Heart right ventricle (tissue), 16 donors: Measurements from ENCODE around the gene TCF7. TPM values are rescaled to one million over a fixed set of nuclear protein-coding genes. Genes with fewer than 3 reads are reported as not detected.

Experiments
- ATAC-seq, 8 donors: fragments of 200-7000 bp; cut with Tn5 transposase; one replicate each; pipeline ENCODE4 v1.9.1; 2020; ENCODE audit warnings: mild to moderate bottlenecking in 8 of 8, moderate library complexity in 8 of 8, moderate number of reproducible peaks in 1 of 8
- DNase-seq, 2 donors: peaks; one replicate each; pipeline ENCODE4 v3.0.0-alpha.2; 2020
- H3K27ac ChIP-seq, 10 donors: fragments of 200-600 bp; sonication (generic) in 2 of 10; one replicate each; pipeline versions ENCODE4 v1.5.0 to v1.8.0; 2020 to 2022; ENCODE audit warnings: mild to moderate bottlenecking in 3 of 10
- H3K27me3 ChIP-seq, 7 donors: fragments of 200-600 bp; one replicate each; pipeline ENCODE4 v1.8.0; 2021 to 2022; ENCODE audit warnings: mild to moderate bottlenecking in 2 of 7
- H3K36me3 ChIP-seq, 9 donors: fragments of 200-600 bp; sonication (generic) in 1 of 9; one replicate each; pipeline versions ENCODE4 v1.5.0 to v1.8.0; 2020 to 2022; ENCODE audit warnings: mild to moderate bottlenecking in 2 of 9
- H3K4me1 ChIP-seq, 9 donors: fragments of 200-600 bp; sonication (generic) in 1 of 9; one replicate each; pipeline versions ENCODE4 v1.5.0 to v1.8.0; 2020 to 2022; ENCODE audit warnings: mild to moderate bottlenecking in 4 of 9
- H3K4me3 ChIP-seq, 10 donors: fragments of 200-600 bp; sonication (generic) in 2 of 10; one replicate each; pipeline versions ENCODE4 v1.5.0 to v1.8.0; 2020 to 2022; ENCODE audit warnings: mild to moderate bottlenecking in 7 of 10, moderate library complexity in 2 of 10
- H3K9me3 ChIP-seq, 11 donors: fragments of 200-600 bp in 10 of 11; sonication (generic) in 2 of 11; one replicate each; pipeline versions ENCODE4 v1.5.0 to v1.8.0; 2013 to 2022; ENCODE audit warnings: mild to moderate bottlenecking in 2 of 11, control low read depth in 1 of 11, moderate library complexity in 1 of 11
- CTCF ChIP-seq, 9 donors: fragments of 200-600 bp; sonication (generic) in 2 of 9; IDR thresholded peaks; one replicate each; pipeline versions ENCODE4 v1.5.0 to v1.8.0; 2021 to 2022; ENCODE audit warnings: antibody characterized with exemption in 9 of 9, mild to moderate bottlenecking in 5 of 9, moderate library complexity in 1 of 9
- WGBS, 2 donors: extraction: QIAGEN DNeasy Blood & Tissue Kit; methylation state at CpG; one replicate each; pipeline ENCODE4 v1.1.7; 2013; ENCODE audit warnings: inconsistent platforms in 1 of 2; 5-methylcytosine and 5-hydroxymethylcytosine counted together
- intact Hi-C, 10 donors: fragments of 100-400 bp; cut with DNase I; formaldehyde crosslinking; loops; one replicate each; pipeline versions ENCODE4 v1.11.1 to v1.14.2; 2022
- polyA plus RNA-seq, 2 donors: library from polyadenylated mRNA; stranded (reverse); fragments of 200-250 nt; gene quantifications; one replicate each; pipeline ENCODE4 v1.2.3, GENCODE V29; 2013
- total RNA-seq, 10 donors: library from RNA; stranded (reverse); fragmentation: NEBNext Ultra II Directional in 3 of 10; extraction: Animal tissue kit (Norgen Biotek cat#: 25700) in 3 of 10; gene quantifications; one replicate each; pipeline versions ENCODE4 v1.2.1 to v1.2.4, GENCODE V29; 2021 to 2023
- donor health status: Arrhythmogenic right ventricular cardiomyopathy.
- donor health status: ischemic (EF 13 %, LVEDD 7.1; RV severe dilation, severe dysfunction).
- donor health status: healthy with polysubstance abuse.
- donor health status: DM: no; HTN: yes; CAD: no.
- donor health status: DM: no; HTN: no; CAD: no.
- donor health status: ischemic (EF 25% LVEDD 6.9; RV normal size, moderate dysfunction).
- donor health status: ischemic (EF 25% LVEDD 5.7; RV mildly dilated, moderate dysfunction).
- donor health status: healthy.
- donor health status: DM: yes; HTN: yes; CAD: no.
- donor health status: Ischemic cardiomyopathy.
- donor health status: ischemic (EF 35%, LVEDD 5.7; RV mildly dilated, moderate dysfunction).
- donor health status: nonischemic (EF 11% LVEDD 7.7; RV severe dilation, severe dysfunction).
- donor health status: DM: yes; HTN: yes; CAD: no.
- donor health status: PGD.
- donor health status: ischemic (EF 29% LVEDD 5.4; RV normal size, mild dysfunction).
- donor health status: nonischemic (EF 23%, LVEDD 6.1; RV moderate dilation, normal function).

TCF7 gene
- total and polyA plus RNA-seq, 12 donors, result 0.42 to 5.9 (median 1.9) TPM

- no peak for DNase-seq
- peak in 3 of 8 donors; percentile 2 to 28 (median 12) for ATAC-seq
- peaks cover 0 to 24% (median 0%) of the 10 kb centered on the region in 9 donors for H3K36me3 ChIP-seq
- TF ChIP-seq CTCF (IDR thresholded peaks at IDR 0.05), result no peak
- no peaks in the 10 kb centered on the region for H3K9me3 ChIP-seq
- peak overlapping the region in 6 of 10 donors; percentile 49 to 72 (median 58) for H3K27ac ChIP-seq
- intact Hi-C loops, result no loop called here
- no peak overlapping the region for H3K4me3 ChIP-seq
- no peaks in the 10 kb centered on the region for H3K27me3 ChIP-seq
- H3K4me1 ChIP-seq, result peaks cover 22 to 68% (median 49%) of the 10 kb centered on the region in 9 donors
- 70 to 84% methylated on average over 18 of the region's 18 CpGs for WGBS, 2 donors
These were observed 13.6 kb downstream of the TCF7 start for GRCh38 chr5:134127988-134128647.

- ATAC-seq (no peak), DNase-seq (no peak)
- 84 to 88% methylated on average over 5 of the region's 5 CpGs for WGBS, 2 donors
- H3K4me1 ChIP-seq, result peaks cover 22 to 69% (median 49%) of the 10 kb centered on the region in 9 donors
- H3K4me3 ChIP-seq, result no peak overlapping the region
- peak overlapping the region in 5 of 10 donors; percentile 49 to 72 (median 56) for H3K27ac ChIP-seq
- H3K27me3 ChIP-seq, result no peaks in the 10 kb centered on the region
- intact Hi-C loops, result no loop called here
- no peak for TF ChIP-seq CTCF (IDR thresholded peaks at IDR 0.05)
- H3K9me3 ChIP-seq, result no peaks in the 10 kb centered on the region
- peaks cover 0 to 28% (median 0%) of the 10 kb centered on the region in 9 donors for H3K36me3 ChIP-seq
These were observed 14.1 kb downstream of the TCF7 start for GRCh38 chr5:134128648-134128995.

- Histone ChIP-seq H3K4me1 (peaks cover 22 to 68% (median 44%) of the 10 kb centered on the region in 9 donors), H3K27me3 (no peaks in the 10 kb centered on the region), H3K36me3 (peaks cover 0 to 38% (median 8%) of the 10 kb centered on the region in 9 donors), H3K27ac (peak overlapping the region in 1 of 10 donors; percentile 72), H3K4me3 (peak overlapping the region in 1 of 10 donors; percentile 5), H3K9me3 (no peaks in the 10 kb centered on the region)
- 83% methylated on average over 25 of the region's 25 CpGs for WGBS, 2 donors
- no peak for ATAC-seq
- no peak for TF ChIP-seq CTCF (IDR thresholded peaks at IDR 0.05)
- intact Hi-C loops, result no loop called here
- no peak for DNase-seq
These were observed 15.1 kb downstream of the TCF7 start for GRCh38 chr5:134129411-134130238.

GRCh38 chr5:134130239-134130945 is 15.9 kb downstream of the TCF7 start:
- TF ChIP-seq CTCF (IDR thresholded peaks at IDR 0.05), result no peak
- H3K9me3 ChIP-seq, result no peaks in the 10 kb centered on the region
- H3K27ac ChIP-seq, result peak overlapping the region in 1 of 10 donors; percentile 72
- WGBS, 2 donors, result 90 to 91% methylated on average over 8 of the region's 8 CpGs
- no peak for ATAC-seq
- no peaks in the 10 kb centered on the region for H3K27me3 ChIP-seq
- H3K4me1 ChIP-seq, result peaks cover 15 to 60% (median 37%) of the 10 kb centered on the region in 9 donors
- DNase-seq, result no peak
- peaks cover 0 to 45% (median 10%) of the 10 kb centered on the region in 9 donors for H3K36me3 ChIP-seq
- intact Hi-C loops, result no loop called here
- H3K4me3 ChIP-seq, result no peak overlapping the region
